Endothelial cell of umbilical vein (primary cell): ENCODE data around the gene CEP350.

ENCODE experiments used
- POLR2A ChIP-seq: IDR thresholded peaks from 2 replicates; pipeline ENCODE4 v1.6.1; 2012; ENCODE audit warnings: low read depth, mild to moderate bottlenecking, control low read depth, low read length
- TF ChIP-seq, protein P1 (sequence below), 2 donors: IDR thresholded peaks; 1 replicate in 1 of 2; 2 replicates in 1 of 2; pipeline ENCODE4 v1.5.1; 2011; ENCODE audit warnings: low read length in 2 of 2, mild to moderate bottlenecking in 2 of 2, moderate library complexity in 2 of 2, control low read depth in 1 of 2, inconsistent platforms in 1 of 2, low read depth in 1 of 2; ENCODE audit not compliant: insufficient read depth in 1 of 2; ENCODE audit errors: extremely low read depth in 1 of 2

DNA sequence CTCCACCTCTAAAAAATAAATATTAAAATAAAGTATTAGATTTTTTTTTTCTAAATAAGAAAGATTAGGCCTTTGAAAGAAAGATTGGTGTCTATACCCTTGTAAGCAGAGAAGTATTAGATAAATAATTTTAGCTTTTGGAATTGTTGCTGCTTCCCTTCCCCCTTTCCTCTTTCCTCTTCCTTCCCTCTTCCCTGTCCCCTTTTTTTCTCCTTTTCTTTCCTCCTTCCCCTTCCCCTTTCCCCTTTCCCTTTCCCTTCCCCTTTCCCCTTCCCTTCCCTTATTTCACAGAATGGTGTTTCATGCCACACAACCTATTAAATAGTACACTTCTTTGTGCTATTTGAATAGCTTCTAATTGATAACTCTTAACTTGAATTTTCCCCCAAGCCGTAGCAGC lies 130.3 kb downstream of the CEP350 start:
- TF ChIP-seq, protein P1, sequence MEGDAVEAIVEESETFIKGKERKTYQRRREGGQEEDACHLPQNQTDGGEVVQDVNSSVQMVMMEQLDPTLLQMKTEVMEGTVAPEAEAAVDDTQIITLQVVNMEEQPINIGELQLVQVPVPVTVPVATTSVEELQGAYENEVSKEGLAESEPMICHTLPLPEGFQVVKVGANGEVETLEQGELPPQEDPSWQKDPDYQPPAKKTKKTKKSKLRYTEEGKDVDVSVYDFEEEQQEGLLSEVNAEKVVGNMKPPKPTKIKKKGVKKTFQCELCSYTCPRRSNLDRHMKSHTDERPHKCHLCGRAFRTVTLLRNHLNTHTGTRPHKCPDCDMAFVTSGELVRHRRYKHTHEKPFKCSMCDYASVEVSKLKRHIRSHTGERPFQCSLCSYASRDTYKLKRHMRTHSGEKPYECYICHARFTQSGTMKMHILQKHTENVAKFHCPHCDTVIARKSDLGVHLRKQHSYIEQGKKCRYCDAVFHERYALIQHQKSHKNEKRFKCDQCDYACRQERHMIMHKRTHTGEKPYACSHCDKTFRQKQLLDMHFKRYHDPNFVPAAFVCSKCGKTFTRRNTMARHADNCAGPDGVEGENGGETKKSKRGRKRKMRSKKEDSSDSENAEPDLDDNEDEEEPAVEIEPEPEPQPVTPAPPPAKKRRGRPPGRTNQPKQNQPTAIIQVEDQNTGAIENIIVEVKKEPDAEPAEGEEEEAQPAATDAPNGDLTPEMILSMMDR (IDR thresholded peaks at IDR 0.05; ENCODE audit: extremely low read depth in 1 of 2, insufficient read depth in 1 of 2, low read depth in 1 of 2, low read length in 2 of 2), result no peak
- TF ChIP-seq POLR2A, result no peak
